H1 (cell line): ENCODE data around the gene CTIF. TPM values are rescaled to one million over a fixed set of nuclear protein-coding genes. Genes with fewer than 3 reads are reported as not detected.

Experiments
- CTCF ChIA-PET: fragments of 300-600 bp; sonication (Branson Sonifier 250); formaldehyde crosslinking; loops from one replicate; lab custom pipeline; 2021; ENCODE audit not compliant: partially characterized antibody; lab: Charles Lee
- POLR2A ChIA-PET: fragments of 300-600 bp; sonication (Branson Sonifier 250); formaldehyde crosslinking; loops from one replicate; lab custom pipeline; 2021; ENCODE audit warnings: inconsistent platforms; ENCODE audit not compliant: partially characterized antibody; lab: Charles Lee
- DNase-seq, 2 experiments: peaks; one replicate each; pipeline versions ENCODE4 v3.0.0 to v3.0.0-alpha.2; 2010 to 2022; ENCODE audit warnings: low spot score in 2 of 2, low read depth in 1 of 2, mixed read lengths in 1 of 2
- FAIRE-seq: peaks from 2 replicates; lab custom pipeline; 2011; peaks lifted over from hg19 to GRCh38; lab: Jason Lieb, UNC
- H2AFZ ChIP-seq: 2 replicates; pipeline ENCODE4 v1.8.1; 2012; ENCODE audit warnings: low read length, inconsistent platforms
- H2AK5ac ChIP-seq: 2 replicates; pipeline ENCODE4 v1.6.1; 2013; ENCODE audit warnings: low read depth, low read length
- H2BK120ac ChIP-seq: replicated peaks from 2 replicates; pipeline ENCODE3; 2013; ENCODE audit warnings: low read depth, low read length, inconsistent platforms
- H2BK12ac ChIP-seq: 2 replicates; pipeline ENCODE4 v1.6.1; 2013; ENCODE audit warnings: low read depth, low read length
- H2BK15ac ChIP-seq: 2 replicates; pipeline ENCODE4 v1.6.1; 2013; ENCODE audit warnings: low read length
- H2BK20ac ChIP-seq: 2 replicates; pipeline ENCODE4 v1.6.1; 2013; ENCODE audit warnings: low read length
- H2BK5ac ChIP-seq: 2 replicates; pipeline ENCODE4 v1.6.1; 2013; ENCODE audit warnings: low read depth, low read length
- H3K14ac ChIP-seq: 2 replicates; pipeline ENCODE4 v1.6.1; 2013; ENCODE audit warnings: inconsistent platforms; ENCODE audit not compliant: insufficient read length
- H3K18ac ChIP-seq: 2 replicates; pipeline ENCODE4 v1.6.1; 2013; ENCODE audit warnings: low read length; ENCODE audit errors: extremely low read depth
- H3K23ac ChIP-seq: 2 replicates; pipeline ENCODE4 v1.6.1; 2013; ENCODE audit warnings: inconsistent platforms; ENCODE audit not compliant: insufficient read length
- H3K23me2 ChIP-seq: 2 replicates; pipeline ENCODE4 v1.6.1; 2013; ENCODE audit warnings: low read depth, low read length
- H3K27ac ChIP-seq: 2 replicates; pipeline ENCODE4 v1.6.1; 2011; ENCODE audit warnings: low read depth, low read length, inconsistent platforms
- H3K27me3 ChIP-seq, 4 experiments: replicated peaks in 1 of 4; 1 replicate in 1 of 4; 2 replicates in 3 of 4; pipeline versions ENCODE4 v1.6.1 to v1.8.1; 2011 to 2013; ENCODE audit warnings: low read length in 3 of 4, mild to moderate bottlenecking in 3 of 4, inconsistent platforms in 2 of 4, mixed read lengths in 2 of 4, moderate library complexity in 1 of 4; ENCODE audit not compliant: control insufficient read depth in 3 of 4, insufficient read depth in 3 of 4; ENCODE audit errors: extremely low read depth in 1 of 4
- H3K36me3 ChIP-seq, 4 experiments: 2 replicates each; pipeline versions ENCODE4 v1.6.1 to v1.8.1; 2011 to 2013; ENCODE audit warnings: mild to moderate bottlenecking in 4 of 4, low read length in 3 of 4, moderate library complexity in 2 of 4, control low read depth in 1 of 4, inconsistent platforms in 1 of 4; ENCODE audit not compliant: insufficient read depth in 4 of 4, control insufficient read depth in 2 of 4
- H3K4ac ChIP-seq: replicated peaks from 2 replicates; pipeline ENCODE3; 2013; ENCODE audit warnings: low read length, low read depth, mixed read lengths, inconsistent platforms; ENCODE audit not compliant: insufficient read length
- H3K4me1 ChIP-seq, 4 experiments: replicated peaks in 1 of 4; 1 replicate in 1 of 4; 2 replicates in 3 of 4; pipeline versions ENCODE4 v1.6.1 to v1.8.1; 2011 to 2013; ENCODE audit warnings: low read length in 3 of 4, inconsistent platforms in 2 of 4, mixed read lengths in 1 of 4; ENCODE audit not compliant: insufficient read depth in 4 of 4, control insufficient read depth in 3 of 4
- H3K4me2 ChIP-seq, 2 experiments: 2 replicates each; pipeline versions ENCODE4 v1.6.1 to v1.8.1; 2011 to 2013; ENCODE audit warnings: low read depth in 2 of 2, low read length in 2 of 2, control low read depth in 1 of 2, inconsistent platforms in 1 of 2, mild to moderate bottlenecking in 1 of 2; ENCODE audit not compliant: insufficient read depth in 1 of 2
- H3K4me3 ChIP-seq, 4 experiments: fragments of 200-600, 300-600 bp in 1 of 4; sonication (generic), shearing (Covaris generic), sonication (Bioruptor Twin) in 1 of 4; 2 replicates each; pipeline versions ENCODE4 v1.5.1 to v1.8.1; 2011 to 2016; ENCODE audit warnings: low read length in 4 of 4, low read depth in 3 of 4, control low read depth in 2 of 4, inconsistent platforms in 2 of 4, mild to moderate bottlenecking in 2 of 4, mixed read lengths in 1 of 4, moderate library complexity in 1 of 4; ENCODE audit not compliant: insufficient read depth in 2 of 4; ENCODE audit errors: extremely low read depth in 1 of 4
- H3K56ac ChIP-seq: replicated peaks from 2 replicates; pipeline ENCODE3; 2013; ENCODE audit warnings: low read depth, mild to moderate bottlenecking, mixed read lengths, low read length, inconsistent platforms; ENCODE audit not compliant: insufficient read length
- H3K79me1 ChIP-seq: 2 replicates; pipeline ENCODE4 v1.6.1; 2013; ENCODE audit warnings: low read depth, low read length, control low read depth
- H3K79me2 ChIP-seq, 2 experiments: 2 replicates each; pipeline versions ENCODE4 v1.6.1 to v1.8.1; 2012 to 2013; ENCODE audit warnings: low read length in 2 of 2, mild to moderate bottlenecking in 2 of 2, inconsistent platforms in 1 of 2; ENCODE audit not compliant: insufficient read depth in 2 of 2, control insufficient read depth in 1 of 2
- H3K9ac ChIP-seq, 4 experiments: replicated peaks in 1 of 4; 1 replicate in 1 of 4; 2 replicates in 3 of 4; pipeline versions ENCODE4 v1.6.1 to v1.8.1; 2011 to 2013; ENCODE audit warnings: low read depth in 3 of 4, low read length in 3 of 4, control low read depth in 2 of 4, mild to moderate bottlenecking in 2 of 4, moderate library complexity in 2 of 4, inconsistent platforms in 1 of 4; ENCODE audit errors: extremely low read depth in 1 of 4
- H3K9me3 ChIP-seq, 2 experiments: 2 replicates each; pipeline versions ENCODE4 v1.6.1 to v1.8.1; 2012 to 2013; ENCODE audit warnings: mild to moderate bottlenecking in 2 of 2, moderate library complexity in 2 of 2, control low read depth in 1 of 2, inconsistent platforms in 1 of 2, low read depth in 1 of 2, low read length in 1 of 2, mixed read lengths in 1 of 2; ENCODE audit not compliant: insufficient read depth in 2 of 2
- H4K20me1 ChIP-seq, 2 experiments: replicated peaks in 1 of 2; 2 replicates each; pipeline versions ENCODE3 to v1.8.1; 2011 to 2013; ENCODE audit warnings: inconsistent platforms in 2 of 2, low read length in 2 of 2, mild to moderate bottlenecking in 1 of 2; ENCODE audit not compliant: insufficient read depth in 2 of 2, control insufficient read depth in 1 of 2
- H4K5ac ChIP-seq: 2 replicates; pipeline ENCODE4 v1.6.1; 2013; ENCODE audit warnings: low read length, low read depth, mixed read lengths, inconsistent platforms; ENCODE audit not compliant: insufficient read length
- H4K8ac ChIP-seq: 2 replicates; pipeline ENCODE4 v1.8.0; 2013; ENCODE audit warnings: mild to moderate bottlenecking, moderate library complexity, low read length, inconsistent platforms; ENCODE audit not compliant: insufficient read depth; ENCODE audit errors: extremely low read depth
- H4K91ac ChIP-seq: replicated peaks from 2 replicates; pipeline ENCODE3; 2013; ENCODE audit warnings: low read length, mixed read lengths, inconsistent platforms; ENCODE audit not compliant: insufficient read length
- BACH1 ChIP-seq: IDR thresholded peaks from 2 replicates; pipeline ENCODE4 v1.6.1; 2012; ENCODE audit warnings: low read length, improper control_type of control experiment
- BCL11A ChIP-seq, 2 experiments: IDR thresholded peaks; one replicate each; pipeline ENCODE4 v1.6.1; 2011; ENCODE audit warnings: low read depth in 2 of 2, low read length in 2 of 2, mild to moderate bottlenecking in 2 of 2
- KDM4A ChIP-seq: IDR thresholded peaks from one replicate; pipeline ENCODE4 v1.7.1; 2012; ENCODE audit warnings: low read depth, mild to moderate bottlenecking, moderate library complexity, low read length, inconsistent platforms; ENCODE audit not compliant: severe bottlenecking
- WGBS, 2 experiments: shearing (Covaris generic) in 1 of 2; methylation state at CpG; one replicate each; pipeline versions ENCODE4 v1.1.6 to v1.1.7; 2013 to 2015; ENCODE audit warnings: low lambda C conversion rate in 2 of 2, mixed read lengths in 2 of 2, inconsistent platforms in 1 of 2, low coverage in 1 of 2, missing lambda C conversion rate in 1 of 2; ENCODE audit not compliant: insufficient replicate concordance in 2 of 2, insufficient coverage in 1 of 2, insufficient read length in 1 of 2; ENCODE audit errors: extremely low coverage in 1 of 2, missing lambda C conversion rate in 1 of 2; 5-methylcytosine and 5-hydroxymethylcytosine counted together
- polyA plus RNA-seq, 7 experiments: library from polyadenylated mRNA; depleted of rRNA in 3 of 7; stranded (reverse) in 5 of 7; unstranded in 2 of 7; fragments of >200 nt in 5 of 7; fragments of 200-250 nt in 2 of 7; gene quantifications; 1 replicate in 5 of 7; 2 replicates in 1 of 7; 4 replicates in 1 of 7; pipeline versions ENCODE4 v1.2.1 to v1.2.3, GENCODE V29; 2011 to 2013; ENCODE audit warnings: missing spikeins in 2 of 7, mixed read lengths in 2 of 7
- total RNA-seq: library from RNA; stranded (reverse); fragmentation: NEBNext Ultra II Directional; extraction: Animal tissue kit (Norgen Biotek cat#: 25700); gene quantifications from 2 replicates; pipeline ENCODE4 v1.2.1, GENCODE V29; 2021
- TF ChIP-seq, protein P1 (sequence below): IDR thresholded peaks from 2 replicates; pipeline ENCODE4 v1.6.1; 2011; ENCODE audit warnings: low read length, improper control_type of control experiment

The CTIF gene
- total and polyA plus RNA-seq, 2 of the 8 experiments (the other 6 are each of a cell fraction or from before 2014, with no cell fraction given): 9.0 to 17.8 TPM

- no peak overlapping the region for H3K9ac ChIP-seq
- no peaks in the 10 kb centered on the region for H3K27me3 ChIP-seq
- peak overlapping the region; percentile 86; the same call in 1 of the 2 replicates for H2BK20ac ChIP-seq
- TF ChIP-seq, protein P1, sequence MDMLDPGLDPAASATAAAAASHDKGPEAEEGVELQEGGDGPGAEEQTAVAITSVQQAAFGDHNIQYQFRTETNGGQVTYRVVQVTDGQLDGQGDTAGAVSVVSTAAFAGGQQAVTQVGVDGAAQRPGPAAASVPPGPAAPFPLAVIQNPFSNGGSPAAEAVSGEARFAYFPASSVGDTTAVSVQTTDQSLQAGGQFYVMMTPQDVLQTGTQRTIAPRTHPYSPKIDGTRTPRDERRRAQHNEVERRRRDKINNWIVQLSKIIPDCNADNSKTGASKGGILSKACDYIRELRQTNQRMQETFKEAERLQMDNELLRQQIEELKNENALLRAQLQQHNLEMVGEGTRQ: no peak
- no peak for TF ChIP-seq BACH1
- TF ChIP-seq KDM4A: no peak
- TF ChIP-seq BCL11A (IDR thresholded peaks at IDR 0.05; ENCODE audit: low read depth in 2 of 2, low read length in 2 of 2): no peak
- H4K5ac ChIP-seq: peak overlapping the region; percentile 7
- H3K4ac ChIP-seq: peak overlapping the region; percentile 86
- no peak overlapping the region for H3K4me2 ChIP-seq
- POLR2A ChIA-PET: interaction anchor here (1.5 kb wide), 1 partner anchor 10 kb away, joined by 3 read pairs; no protein-coding TSS in a partner anchor
- no peak overlapping the region; the same call in 1 of the 2 replicates for H2BK15ac ChIP-seq
- H2BK12ac ChIP-seq: peak overlapping the region; percentile 85; the same call in 1 of the 2 replicates
- no peak overlapping the region for H3K27ac ChIP-seq
- no peak overlapping the region for H3K56ac ChIP-seq
- CTCF ChIA-PET: interaction anchor here (0.7 to 2.0 kb wide), 7 partner anchors 11 to 314 kb away, joined by 3 to 5 read pairs (median 4); no protein-coding TSS in a partner anchor
- peak overlapping the region; percentile 84 for H2BK120ac ChIP-seq
- WGBS, 2 experiments: 92% methylated on average over 11 of the region's 11 CpGs; no CpG with 5 or more reads in 1 of the 2 experiments
- peak overlapping the region; percentile 92 for H4K91ac ChIP-seq
- no peaks in the 10 kb centered on the region for H3K9me3 ChIP-seq
- no peaks in the 10 kb centered on the region for H4K20me1 ChIP-seq
- no peak overlapping the region for H4K8ac ChIP-seq
- H3K23ac ChIP-seq: no peak overlapping the region
- no peaks in the 10 kb centered on the region for H3K36me3 ChIP-seq
- H3K23me2 ChIP-seq: peaks cover 6% of the 10 kb centered on the region; the same call in 1 of the 2 replicates
- H2BK5ac ChIP-seq: peak overlapping the region; percentile 90; the same call in 1 of the 2 replicates
- H3K79me2 ChIP-seq: no peaks in the 10 kb centered on the region
- peak overlapping the region; percentile 26; the same call in 1 of the 2 replicates for H2AK5ac ChIP-seq
- H3K18ac ChIP-seq: peak overlapping the region; percentile 51; the same call in 1 of the 2 replicates
- peaks cover 0 to 24% (median 12%) of the 10 kb centered on the region in 4 experiments; a peak in 6 of 7 replicates for H3K4me1 ChIP-seq
- DNase-seq: no peak
- H3K79me1 ChIP-seq: no peaks in the 10 kb centered on the region
- no peak overlapping the region for H2AFZ ChIP-seq
- no peak overlapping the region for H3K4me3 ChIP-seq
- H3K14ac ChIP-seq: no peak overlapping the region
- FAIRE-seq: no peak
Measured at GRCh38 chr18:48847807-48848486, 309.1 kb downstream of the CTIF start.
